Trophoblast cell (in vitro differentiated cells and primary cell): ENCODE results near the gene GOLT1B.

ENCODE experiments used
- DNase-seq, 2 donors: peaks; one replicate each; pipeline ENCODE4 v3.0.0-alpha.2; 2016
- H2AFZ ChIP-seq: 2 replicates; pipeline ENCODE4 v1.6.1; 2013; ENCODE audit warnings: low read length, moderate library complexity, mild to moderate bottlenecking; ENCODE audit not compliant: insufficient read depth, poor library complexity
- H2AK5ac ChIP-seq: 2 replicates; pipeline ENCODE4 v1.6.1; 2013; ENCODE audit warnings: mild to moderate bottlenecking, low read length
- H2BK120ac ChIP-seq: 2 replicates; pipeline ENCODE4 v1.6.1; 2013; ENCODE audit warnings: low read length, mild to moderate bottlenecking, moderate library complexity; ENCODE audit not compliant: insufficient read depth, poor library complexity
- H2BK12ac ChIP-seq: 2 replicates; pipeline ENCODE4 v1.6.1; 2013; ENCODE audit warnings: mild to moderate bottlenecking, low read length, moderate library complexity
- H2BK5ac ChIP-seq: 2 replicates; pipeline ENCODE4 v1.6.1; 2013; ENCODE audit warnings: low read length, low read depth, moderate library complexity, mild to moderate bottlenecking; ENCODE audit not compliant: poor library complexity
- H3K14ac ChIP-seq: 2 replicates; pipeline ENCODE4 v1.6.1; 2013; ENCODE audit warnings: mild to moderate bottlenecking, low read length
- H3K18ac ChIP-seq: 2 replicates; pipeline ENCODE4 v1.6.1; 2013; ENCODE audit warnings: mild to moderate bottlenecking, low read length
- H3K23ac ChIP-seq: 2 replicates; pipeline ENCODE4 v1.6.1; 2013; ENCODE audit warnings: low read length
- H3K27ac ChIP-seq: 2 replicates; pipeline ENCODE4 v1.5.1; 2013; ENCODE audit warnings: low read depth, mild to moderate bottlenecking, inconsistent platforms, low read length, moderate library complexity
- H3K27me3 ChIP-seq: 2 replicates; pipeline ENCODE4 v1.6.1; 2013; ENCODE audit warnings: inconsistent platforms, mild to moderate bottlenecking, low read length, moderate library complexity; ENCODE audit not compliant: insufficient read depth
- H3K36me3 ChIP-seq, 2 experiments: 1 replicate in 1 of 2; 2 replicates in 1 of 2; pipeline ENCODE4 v1.6.1; 2013; ENCODE audit warnings: low read length in 2 of 2, mild to moderate bottlenecking in 2 of 2, moderate library complexity in 1 of 2; ENCODE audit not compliant: insufficient read depth in 2 of 2, control insufficient read depth in 1 of 2
- H3K4ac ChIP-seq: 2 replicates; pipeline ENCODE4 v1.6.1; 2013; ENCODE audit warnings: low read depth, mild to moderate bottlenecking, low read length, moderate library complexity
- H3K4me1 ChIP-seq, 2 experiments: 1 replicate in 1 of 2; 2 replicates in 1 of 2; pipeline ENCODE4 v1.6.1; 2013; ENCODE audit warnings: low read length in 2 of 2, mild to moderate bottlenecking in 2 of 2, moderate library complexity in 1 of 2; ENCODE audit not compliant: insufficient read depth in 2 of 2, control insufficient read depth in 1 of 2
- H3K4me2 ChIP-seq: 2 replicates; pipeline ENCODE4 v1.6.1; 2013; ENCODE audit warnings: inconsistent platforms, mild to moderate bottlenecking, low read length, moderate library complexity
- H3K4me3 ChIP-seq: 2 replicates; pipeline ENCODE4 v1.5.1; 2013; ENCODE audit warnings: mild to moderate bottlenecking, low read depth, low read length, inconsistent platforms
- H3K79me1 ChIP-seq: one replicate; pipeline ENCODE4 v1.6.1; 2013; ENCODE audit warnings: low read length
- H3K79me2 ChIP-seq: 2 replicates; pipeline ENCODE4 v1.6.1; 2013; ENCODE audit warnings: low read length, mild to moderate bottlenecking; ENCODE audit not compliant: control insufficient read depth, insufficient read depth, poor library complexity
- H3K9ac ChIP-seq: 2 replicates; pipeline ENCODE4 v1.6.1; 2013; ENCODE audit warnings: mild to moderate bottlenecking, low read length
- H3K9me3 ChIP-seq: 2 replicates; pipeline ENCODE4 v1.6.1; 2013; ENCODE audit warnings: low read depth, mild to moderate bottlenecking, control low read depth, inconsistent platforms, low read length; ENCODE audit not compliant: insufficient read depth
- H4K12ac ChIP-seq: 2 replicates; pipeline ENCODE4 v1.6.1; 2013; ENCODE audit warnings: low read depth, mild to moderate bottlenecking, low read length, moderate library complexity
- H4K8ac ChIP-seq: 2 replicates; pipeline ENCODE4 v1.6.1; 2013; ENCODE audit warnings: low read depth, mild to moderate bottlenecking, low read length, moderate library complexity
- H4K91ac ChIP-seq: one replicate; pipeline ENCODE4 v1.6.1; 2013; ENCODE audit warnings: low read depth, mild to moderate bottlenecking, low read length, moderate library complexity
- WGBS: extraction: QIAGEN DNeasy Blood & Tissue Kit; methylation state at CpG from one replicate; pipeline ENCODE4 v1.1.7; 2013; ENCODE audit warnings: missing lambda C conversion rate; ENCODE audit not compliant: insufficient read length, insufficient coverage; ENCODE audit errors: extremely low coverage; 5-methylcytosine and 5-hydroxymethylcytosine counted together

The GOLT1B gene

GRCh38 chr12:21551841-21552465, 50.4 kb downstream of the GOLT1B start:
- H3K79me1 ChIP-seq, result no peaks in the 10 kb centered on the region
- H4K12ac ChIP-seq, result no peak overlapping the region
- no peaks in the 10 kb centered on the region for H3K27me3 ChIP-seq
- H2BK5ac ChIP-seq, result no peak overlapping the region
- no peak overlapping the region for H3K4ac ChIP-seq
- H3K4me3 ChIP-seq, result no peak overlapping the region
- H3K14ac ChIP-seq, result no peak overlapping the region
- no peak overlapping the region for H2BK12ac ChIP-seq
- no peak overlapping the region for H4K8ac ChIP-seq
- no peak overlapping the region for H3K23ac ChIP-seq
- no peak overlapping the region for H2AK5ac ChIP-seq
- WGBS, result no CpG with 5 or more reads among the region's 4 CpGs
- DNase-seq, result no peak
- no peak overlapping the region for H2AFZ ChIP-seq
- no peak overlapping the region for H4K91ac ChIP-seq
- no peak overlapping the region for H2BK120ac ChIP-seq
- H3K36me3 ChIP-seq, result no peaks in the 10 kb centered on the region
- no peaks in the 10 kb centered on the region for H3K79me2 ChIP-seq
- no peak overlapping the region for H3K18ac ChIP-seq
- no peak overlapping the region for H3K27ac ChIP-seq
- no peak overlapping the region for H3K4me2 ChIP-seq
- H3K9me3 ChIP-seq, result peaks cover 2% of the 10 kb centered on the region
- H3K9ac ChIP-seq, result no peak overlapping the region
- H3K4me1 ChIP-seq, result no peaks in the 10 kb centered on the region

GRCh38 chr12:21552635-21553328, 51.2 kb downstream of the GOLT1B start:
- no peak overlapping the region for H2BK12ac ChIP-seq
- H3K79me1 ChIP-seq, result no peaks in the 10 kb centered on the region
- no peak overlapping the region for H4K8ac ChIP-seq
- WGBS, result 100% methylated on average over 2 of the region's 6 CpGs
- H4K91ac ChIP-seq, result no peak overlapping the region
- no peak overlapping the region for H3K9ac ChIP-seq
- no peak overlapping the region for H3K4ac ChIP-seq
- H3K4me1 ChIP-seq, result no peaks in the 10 kb centered on the region
- no peak overlapping the region for H3K27ac ChIP-seq
- no peak overlapping the region for H3K23ac ChIP-seq
- no peak overlapping the region for H3K4me2 ChIP-seq
- no peak overlapping the region for H2BK120ac ChIP-seq
- H2BK5ac ChIP-seq, result no peak overlapping the region
- no peak overlapping the region for H4K12ac ChIP-seq
- H2AK5ac ChIP-seq, result no peak overlapping the region
- no peaks in the 10 kb centered on the region for H3K36me3 ChIP-seq
- H3K27me3 ChIP-seq, result no peaks in the 10 kb centered on the region
- H3K18ac ChIP-seq, result no peak overlapping the region
- H3K14ac ChIP-seq, result no peak overlapping the region
- peaks cover 2% of the 10 kb centered on the region for H3K9me3 ChIP-seq
- no peak overlapping the region for H3K4me3 ChIP-seq
- no peak for DNase-seq
- no peaks in the 10 kb centered on the region for H3K79me2 ChIP-seq
- H2AFZ ChIP-seq, result no peak overlapping the region

GRCh38 chr12:21553329-21553675, 51.7 kb downstream of the GOLT1B start:
- Histone ChIP-seq H2AFZ (no peak overlapping the region), H3K9ac (no peak overlapping the region), H3K23ac (no peak overlapping the region), H3K4me1 (no peaks in the 10 kb centered on the region), H4K91ac (no peak overlapping the region), H3K4ac (no peak overlapping the region), H3K27ac (no peak overlapping the region), H3K36me3 (no peaks in the 10 kb centered on the region), H3K4me2 (no peak overlapping the region), H2BK120ac (no peak overlapping the region), H2AK5ac (no peak overlapping the region), H4K8ac (no peak overlapping the region), H3K18ac (no peak overlapping the region), H3K27me3 (no peaks in the 10 kb centered on the region), H3K14ac (no peak overlapping the region), H3K79me1 (no peaks in the 10 kb centered on the region), H3K9me3 (peaks cover 2% of the 10 kb centered on the region), H3K4me3 (no peak overlapping the region), H2BK12ac (no peak overlapping the region), H2BK5ac (no peak overlapping the region), H3K79me2 (no peaks in the 10 kb centered on the region), H4K12ac (no peak overlapping the region)
- no peak for DNase-seq

- Histone ChIP-seq H2BK120ac (no peak overlapping the region), H3K4me2 (no peak overlapping the region), H3K4me1 (no peaks in the 10 kb centered on the region), H2AFZ (no peak overlapping the region), H2AK5ac (no peak overlapping the region), H3K18ac (no peak overlapping the region), H3K23ac (no peak overlapping the region), H3K14ac (no peak overlapping the region), H3K79me1 (no peaks in the 10 kb centered on the region), H2BK5ac (no peak overlapping the region), H4K8ac (no peak overlapping the region), H4K12ac (no peak overlapping the region), H3K4me3 (no peak overlapping the region), H3K79me2 (no peaks in the 10 kb centered on the region), H3K27me3 (no peaks in the 10 kb centered on the region), H3K36me3 (no peaks in the 10 kb centered on the region), H3K4ac (no peak overlapping the region), H3K9me3 (peaks cover 2% of the 10 kb centered on the region), H2BK12ac (no peak overlapping the region), H3K27ac (no peak overlapping the region), H4K91ac (no peak overlapping the region), H3K9ac (no peak overlapping the region)
- peak in 1 of 2 donors; percentile 68 for DNase-seq
- no CpG with 5 or more reads among the region's 9 CpGs for WGBS
Measured at GRCh38 chr12:21558100-21558679, 56.6 kb downstream of the GOLT1B start.
